Endothelial cell of umbilical vein (primary cell): ENCODE measurements around the gene CXCL11. TPM values are rescaled to one million over a fixed set of nuclear protein-coding genes. Genes with fewer than 3 reads are reported as not detected.

Experiments used
- BruUV-seq: library from RNA; stranded (reverse); fragments of 400-500 nt; replicated peaks from 2 replicates; lab custom pipeline; 2021; lab: Mats Ljungman, UMichigan
- CTCF ChIA-PET: fragments of 300-600, 350-600 bp; sonication (Branson Sonifier 250); formaldehyde crosslinking; loops from one replicate; lab custom pipeline; 2021; ENCODE audit warnings: antibody characterized with exemption, inconsistent platforms; lab: Charles Lee
- POLR2A ChIA-PET: fragments of 300-600, 350-600 bp; sonication (Branson Sonifier 250); formaldehyde crosslinking; loops from one replicate; lab custom pipeline; 2021; ENCODE audit warnings: antibody characterized with exemption, inconsistent platforms; lab: Charles Lee
- DNase-seq: peaks from one replicate; pipeline ENCODE4 v3.0.0-alpha.2; 2011; ENCODE audit warnings: low read depth, low spot score
- FAIRE-seq: peaks from 2 replicates; lab custom pipeline; 2011; peaks lifted over from hg19 to GRCh38; lab: Jason Lieb, UNC
- H2AFZ ChIP-seq: 2 replicates; pipeline ENCODE4 v1.6.0; 2012; ENCODE audit warnings: low read depth, low read length, control low read depth, inconsistent platforms
- H3K27ac ChIP-seq: 2 replicates; pipeline ENCODE4 v1.5.1; 2011; ENCODE audit warnings: low read depth, mild to moderate bottlenecking, control low read depth, low read length, moderate library complexity; ENCODE audit not compliant: insufficient read depth
- H3K27me3 ChIP-seq, 2 experiments: 2 replicates each; pipeline versions ENCODE4 v1.6.0 to v1.6.1; 2011; ENCODE audit warnings: low read length in 2 of 2, mixed read lengths in 1 of 2; ENCODE audit not compliant: control insufficient read depth in 2 of 2, insufficient read depth in 2 of 2
- H3K36me3 ChIP-seq, 2 experiments: 2 replicates in 1 of 2; 3 replicates in 1 of 2; pipeline ENCODE4 v1.5.1; 2011; ENCODE audit warnings: low read length in 2 of 2, mild to moderate bottlenecking in 1 of 2, moderate library complexity in 1 of 2; ENCODE audit not compliant: control insufficient read depth in 2 of 2, insufficient read depth in 2 of 2; ENCODE audit errors: extremely low read depth in 1 of 2
- H3K4me1 ChIP-seq: 3 replicates; pipeline ENCODE4 v1.5.1; 2011; ENCODE audit warnings: mild to moderate bottlenecking, low read length; ENCODE audit not compliant: control insufficient read depth, insufficient read depth; ENCODE audit errors: extremely low read depth
- H3K4me2 ChIP-seq: 2 replicates; pipeline ENCODE4 v1.6.1; 2011; ENCODE audit warnings: low read length, control low read depth, mixed read lengths; ENCODE audit not compliant: insufficient read depth
- H3K4me3 ChIP-seq, 3 experiments: fragments of 200-600 bp in 1 of 3; sonication (generic), shearing (Covaris generic) in 1 of 3; replicated peaks in 1 of 3; 2 replicates each; pipeline ENCODE4 v1.5.1; 2011 to 2016; ENCODE audit warnings: control low read depth in 3 of 3, low read length in 3 of 3, mild to moderate bottlenecking in 2 of 3, inconsistent platforms in 1 of 3, low read depth in 1 of 3, moderate library complexity in 1 of 3; ENCODE audit not compliant: insufficient read depth in 1 of 3
- H3K79me2 ChIP-seq: 2 replicates; pipeline ENCODE4 v1.6.0; 2012; ENCODE audit warnings: low read length, inconsistent platforms; ENCODE audit not compliant: control insufficient read depth, insufficient read depth
- H3K9ac ChIP-seq: replicated peaks from 2 replicates; pipeline ENCODE3; 2011; ENCODE audit warnings: low read length, control low read depth; ENCODE audit not compliant: insufficient read depth; ENCODE audit errors: extremely low read depth
- H3K9me1 ChIP-seq: replicated peaks from 3 replicates; pipeline ENCODE4 v1.6.0; 2011; ENCODE audit warnings: mild to moderate bottlenecking, low read length; ENCODE audit not compliant: control insufficient read depth, insufficient read depth; ENCODE audit errors: extremely low read depth
- H3K9me3 ChIP-seq: replicated peaks from 2 replicates; pipeline ENCODE4 v1.5.1; 2012; ENCODE audit warnings: low read length, inconsistent platforms; ENCODE audit not compliant: control insufficient read depth, insufficient read depth
- H4K20me1 ChIP-seq: replicated peaks from 2 replicates; pipeline ENCODE3; 2011; ENCODE audit warnings: mild to moderate bottlenecking, low read length; ENCODE audit not compliant: control insufficient read depth, insufficient read depth; ENCODE audit errors: extremely low read depth
- CTCF ChIP-seq, 2 donors: IDR thresholded peaks; 1 replicate in 1 of 2; 2 replicates in 1 of 2; pipeline ENCODE4 v1.5.1; 2011; ENCODE audit warnings: low read length in 2 of 2, mild to moderate bottlenecking in 2 of 2, moderate library complexity in 2 of 2, control low read depth in 1 of 2, inconsistent platforms in 1 of 2, low read depth in 1 of 2; ENCODE audit not compliant: insufficient read depth in 1 of 2; ENCODE audit errors: extremely low read depth in 1 of 2
- EZH2 ChIP-seq: IDR thresholded peaks from 2 replicates; pipeline ENCODE4 v1.6.1; 2012; ENCODE audit warnings: borderline replicate concordance, low read depth, mild to moderate bottlenecking, moderate library complexity, low read length, inconsistent platforms; ENCODE audit not compliant: severe bottlenecking
- FOS ChIP-seq: IDR thresholded peaks from 2 replicates; pipeline ENCODE4 v1.6.1; 2011; ENCODE audit warnings: mild to moderate bottlenecking, low read length, moderate library complexity, borderline replicate concordance; ENCODE audit not compliant: insufficient read depth
- GATA2 ChIP-seq: IDR thresholded peaks from 2 replicates; pipeline ENCODE4 v1.7.0; 2011; ENCODE audit warnings: low read depth, mild to moderate bottlenecking, moderate library complexity, mixed read lengths, low read length; ENCODE audit not compliant: insufficient read length, insufficient read depth
- JUN ChIP-seq: IDR thresholded peaks from 2 replicates; pipeline ENCODE4 v1.6.1; 2011; ENCODE audit warnings: borderline replicate concordance, low read depth; ENCODE audit not compliant: insufficient read length, insufficient read depth
- MAX ChIP-seq: IDR thresholded peaks from 2 replicates; pipeline ENCODE4 v1.6.1; 2011; ENCODE audit not compliant: insufficient read depth, insufficient read length
- MYC ChIP-seq: IDR thresholded peaks from one replicate; pipeline ENCODE4 v1.6.1; 2011; ENCODE audit warnings: mild to moderate bottlenecking, low read depth, low read length
- POLR2A ChIP-seq: IDR thresholded peaks from 2 replicates; pipeline ENCODE4 v1.6.1; 2012; ENCODE audit warnings: low read depth, mild to moderate bottlenecking, control low read depth, low read length
- POLR2AphosphoS5 ChIP-seq: IDR thresholded peaks from 2 replicates; pipeline ENCODE4 v1.6.1; 2012; ENCODE audit warnings: low read depth, mild to moderate bottlenecking, control low read depth, low read length, moderate library complexity; ENCODE audit not compliant: insufficient read depth
- dilution Hi-C: fragments of 300-500 bp; cut with MboI; formaldehyde crosslinking; loops from one replicate; pipeline ENCODE4 v1.15.0; 2019; ENCODE audit warnings: low sequenced_read_pairs; ENCODE audit not compliant: extremely low pct_ligation_motif_present
- intact Hi-C: fragments of 100-400 bp; cut with micrococcal nuclease; formaldehyde crosslinking; loops from one replicate; pipeline ENCODE4 v1.10.0; 2022
- polyA plus RNA-seq, 4 experiments: library from polyadenylated mRNA; depleted of rRNA in 3 of 4; stranded (reverse) in 3 of 4; unstranded in 1 of 4; fragments of >200 nt; gene quantifications; 2 replicates each; pipeline versions ENCODE4 v1.2.1 to v1.2.3, GENCODE V29; 2011 to 2012; ENCODE audit warnings: missing spikeins in 1 of 4
- total RNA-seq: library from RNA; stranded (reverse); gene quantifications from 2 replicates; pipeline ENCODE4 v1.2.3, GENCODE V29; 2021

The CXCL11 gene
- total and polyA plus RNA-seq, 2 donors (not counting 3 experiments of a cell fraction or from before 2014, with no cell fraction given), result 0.91 to 1.1 TPM

- dilution Hi-C loops (no loop called here), intact Hi-C loops (no loop called here)
- BruUV-seq, result no TSS peak
- Histone ChIP-seq H3K4me3 (no peak within 1 kb of the TSS), H4K20me1 (no peaks in the 10 kb centered on the region), H3K4me1 (no peaks in the 10 kb centered on the region), H3K4me2 (no peak within 1 kb of the TSS), H2AFZ (no peak within 1 kb of the TSS), H3K27me3 (peaks cover 3% of the 10 kb centered on the region in 2 experiments), H3K36me3 (no peaks in the 10 kb centered on the region), H3K9me1 (no peaks in the 10 kb centered on the region), H3K9me3 (no peaks in the 10 kb centered on the region), H3K9ac (no peak within 1 kb of the TSS), H3K27ac (no peak within 1 kb of the TSS), H3K79me2 (no peaks in the 10 kb centered on the region)
- ChIA-PET POLR2A (no interaction called here), CTCF (interaction anchor here (0.9 to 2.3 kb wide), 7 partner anchors 9 to 179 kb away, joined by 3 to 13 read pairs (median 3); no protein-coding TSS in a partner anchor)
- no peak for FAIRE-seq
- DNase-seq, result no peak
- no peak for TF ChIP-seq MAX
- no peak for TF ChIP-seq POLR2AphosphoS5
- TF ChIP-seq POLR2A, result no peak
- TF ChIP-seq EZH2, result no peak
- no peak for TF ChIP-seq JUN
- TF ChIP-seq GATA2, result no peak
- TF ChIP-seq FOS, result no peak
- TF ChIP-seq MYC, result no peak
- no peak for TF ChIP-seq CTCF (IDR thresholded peaks at IDR 0.05; ENCODE audit: extremely low read depth in 1 of 2, insufficient read depth in 1 of 2, low read depth in 1 of 2, low read length in 2 of 2)
These were observed 38.6 kb upstream of the CXCL11 start, which contains the start of gene ART3 for GRCh38 chr4:76074468-76074867. ART3 (plus strand) TSS chr4:76074709; CDS start chr4:76075890, 1,181 bp downstream.
